Stimulated activated CD8-positive, alpha-beta memory T cell treated with anti-CD3 and anti-CD28 coated beads, Interleukin-4, amount 100 ng/mL, for 24 hours (primary cell): ENCODE data around the gene DPH1.
"Not testable (repeated sequence)": the region's sequence is repeated elsewhere in the genome, so short reads cannot be mapped to it uniquely, and the experiment has no call there.

ENCODE experiments used
- DNase-seq: peaks from one replicate; pipeline ENCODE4 v3.0.0-alpha.2; 2020; ENCODE audit warnings: low read depth

DPH1 gene

GRCh38 chr17:2008332-2009126, 21.4 kb upstream of the DPH1 start:
- no peak for DNase-seq

- no peak for DNase-seq
Measured at GRCh38 chr17:2009737-2010136, 20.2 kb upstream of the DPH1 start.

GRCh38 chr17:2011411-2012371, 18.3 kb upstream of the DPH1 start:
- DNase-seq = no peak

- DNase-seq = no peak
Measured at GRCh38 chr17:2012499-2012898, 17.5 kb upstream of the DPH1 start.

GRCh38 chr17:2013220-2013993, 16.5 kb upstream of the DPH1 start:
- DNase-seq = not testable (repeated sequence)

GRCh38 chr17:2013994-2014317, 16.0 kb upstream of the DPH1 start:
- no peak for DNase-seq

GRCh38 chr17:2015314-2015713, 14.6 kb upstream of the DPH1 start:
- DNase-seq = no peak

GRCh38 chr17:2016494-2016893, 13.5 kb upstream of the DPH1 start:
- DNase-seq = no peak

- DNase-seq = no peak
Measured at GRCh38 chr17:2017274-2017941, 12.5 kb upstream of the DPH1 start.

- DNase-seq = no peak
Measured at GRCh38 chr17:2018716-2019510, 11.0 kb upstream of the DPH1 start.

- DNase-seq = no peak
Measured at GRCh38 chr17:2019723-2020122, 10.2 kb upstream of the DPH1 start.

- no peak for DNase-seq
Measured at GRCh38 chr17:2020721-2021120, 9.2 kb upstream of the DPH1 start.

GRCh38 chr17:2022647-2023240, 7.2 kb upstream of the DPH1 start:
- no peak for DNase-seq

GRCh38 chr17:2023256-2023655, 6.7 kb upstream of the DPH1 start:
- DNase-seq = no peak

- DNase-seq = no peak
Measured at GRCh38 chr17:2023692-2024571, 6.0 kb upstream of the DPH1 start.

- DNase-seq = no peak
Measured at GRCh38 chr17:2024572-2025219, 5.3 kb upstream of the DPH1 start.

- DNase-seq = peak; percentile 44
Measured at GRCh38 chr17:2025220-2025621, 4.7 kb upstream of the DPH1 start, which contains the start of gene RTN4RL1. Gene RTN4RL1 (minus strand): TSS chr17:2025334. CDS start chr17:2024865, 469 bp downstream.

GRCh38 chr17:2025622-2026309, 4.2 kb upstream of the DPH1 start:
- no peak for DNase-seq
